Subcutaneous adipose tissue (tissue), 4 donors: ENCODE measurements around the gene RNH1. TPM values are rescaled to one million over a fixed set of nuclear protein-coding genes. Genes with fewer than 3 reads are reported as not detected.

Experiments
- CTCF ChIP-seq: fragments of 450-650 bp; IDR thresholded peaks from one replicate; pipeline ENCODE4 v1.5.1; 2016; ENCODE audit warnings: low read depth, mild to moderate bottlenecking, control low read depth, antibody characterized with exemption, moderate library complexity
- total RNA-seq, 4 donors: library from RNA; depleted of rRNA; stranded (reverse); fragments of >200 nt; gene quantifications; one replicate each; pipeline ENCODE4 v1.1.0, GENCODE V29; 2016

RNH1 gene
- total RNA-seq, 4 donors from 2014 or later, result 108 to 290 (median 245) TPM

DNA sequence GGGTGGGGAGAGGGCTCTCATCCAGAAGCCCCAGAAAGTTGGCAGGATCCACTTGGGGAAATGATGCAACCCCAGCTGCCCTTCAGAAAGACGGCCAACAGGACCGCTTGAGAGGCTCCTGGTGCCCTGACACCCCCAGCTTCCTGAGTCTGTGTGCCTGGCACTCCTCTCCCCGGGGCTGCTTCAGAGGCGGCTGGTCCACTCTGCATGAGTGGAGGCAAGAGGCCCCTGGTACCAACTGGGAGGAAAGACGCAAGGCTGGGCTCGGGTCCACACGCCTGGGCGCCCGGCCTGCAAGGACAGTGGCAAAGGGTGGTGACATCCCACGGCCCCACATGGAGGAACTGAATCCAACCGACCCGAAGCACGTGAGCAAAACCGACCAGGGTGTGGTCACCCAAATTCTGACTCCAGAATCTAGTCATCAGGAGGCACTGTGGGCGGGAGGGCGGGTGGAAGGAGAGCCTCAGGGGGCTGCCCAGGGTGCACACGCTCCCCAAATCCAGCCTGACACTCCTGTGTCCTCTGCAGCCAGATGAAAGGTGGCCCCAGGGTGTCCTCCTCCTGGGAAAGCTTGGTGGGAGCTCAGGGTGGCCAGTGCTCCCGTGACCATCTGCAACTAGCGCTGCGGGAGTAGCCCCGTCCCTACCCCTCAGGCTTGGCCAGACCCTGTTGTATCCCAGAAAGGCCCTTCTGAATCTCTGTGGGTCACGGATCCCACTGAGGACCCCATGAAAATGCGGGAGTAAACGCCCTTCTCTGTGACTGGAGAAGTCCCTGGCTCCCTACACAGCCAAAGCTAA, 3.7 kb downstream of the RNH1 start:
- TF ChIP-seq CTCF, result no peak

- no peak for TF ChIP-seq CTCF
Observed at GRCh38 chr11:502288-503178, 4.5 kb downstream of the RNH1 start.

- TF ChIP-seq CTCF, result no peak
Observed at GRCh38 chr11:501683-502287, 5.3 kb downstream of the RNH1 start.

- no peak for TF ChIP-seq CTCF
Observed at GRCh38 chr11:501001-501682, 5.9 kb downstream of the RNH1 start.

DNA sequence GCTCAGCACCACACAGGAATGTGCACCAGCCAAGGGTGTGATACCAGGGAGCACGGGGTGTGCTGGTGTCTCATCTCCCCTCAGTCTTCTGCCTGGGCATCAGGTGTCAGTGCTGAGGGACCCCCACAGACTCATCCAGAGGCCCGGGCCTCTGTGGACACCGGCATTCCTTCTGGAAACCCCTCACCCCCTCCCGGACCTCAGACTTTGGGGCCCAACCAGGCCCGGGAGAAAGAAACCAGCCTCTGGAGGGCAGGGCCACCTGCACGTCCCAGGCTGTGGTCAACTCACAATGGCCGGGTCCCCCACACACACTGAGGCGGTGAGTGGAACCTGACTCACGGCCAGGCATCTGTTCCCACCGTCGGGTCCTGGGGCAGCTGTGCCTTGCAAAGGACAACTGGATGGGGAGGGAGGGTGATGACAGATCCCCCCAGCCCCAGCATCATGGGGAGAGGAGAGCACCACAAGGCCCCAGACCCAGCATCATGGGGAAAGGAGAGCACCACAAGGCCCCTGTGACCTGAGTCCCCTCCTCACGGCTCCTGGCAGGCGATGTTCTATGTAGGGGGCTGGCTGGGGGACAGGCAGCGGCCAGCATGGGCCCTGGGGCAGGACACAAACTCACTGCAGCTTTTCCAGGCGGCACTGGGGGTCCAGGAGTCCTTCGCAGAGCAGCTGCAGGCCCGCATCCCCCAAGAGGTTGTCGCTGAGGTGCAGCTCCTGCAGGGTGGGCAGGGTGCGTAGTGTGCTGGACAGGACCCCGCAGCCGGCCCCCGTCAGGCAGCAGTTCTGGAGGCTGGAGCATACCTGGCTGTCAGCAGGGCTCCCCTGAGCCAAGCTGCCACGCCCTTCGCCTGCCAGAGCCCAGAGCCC, 7.6 kb downstream of the RNH1 start:
- no peak for TF ChIP-seq CTCF

DNA sequence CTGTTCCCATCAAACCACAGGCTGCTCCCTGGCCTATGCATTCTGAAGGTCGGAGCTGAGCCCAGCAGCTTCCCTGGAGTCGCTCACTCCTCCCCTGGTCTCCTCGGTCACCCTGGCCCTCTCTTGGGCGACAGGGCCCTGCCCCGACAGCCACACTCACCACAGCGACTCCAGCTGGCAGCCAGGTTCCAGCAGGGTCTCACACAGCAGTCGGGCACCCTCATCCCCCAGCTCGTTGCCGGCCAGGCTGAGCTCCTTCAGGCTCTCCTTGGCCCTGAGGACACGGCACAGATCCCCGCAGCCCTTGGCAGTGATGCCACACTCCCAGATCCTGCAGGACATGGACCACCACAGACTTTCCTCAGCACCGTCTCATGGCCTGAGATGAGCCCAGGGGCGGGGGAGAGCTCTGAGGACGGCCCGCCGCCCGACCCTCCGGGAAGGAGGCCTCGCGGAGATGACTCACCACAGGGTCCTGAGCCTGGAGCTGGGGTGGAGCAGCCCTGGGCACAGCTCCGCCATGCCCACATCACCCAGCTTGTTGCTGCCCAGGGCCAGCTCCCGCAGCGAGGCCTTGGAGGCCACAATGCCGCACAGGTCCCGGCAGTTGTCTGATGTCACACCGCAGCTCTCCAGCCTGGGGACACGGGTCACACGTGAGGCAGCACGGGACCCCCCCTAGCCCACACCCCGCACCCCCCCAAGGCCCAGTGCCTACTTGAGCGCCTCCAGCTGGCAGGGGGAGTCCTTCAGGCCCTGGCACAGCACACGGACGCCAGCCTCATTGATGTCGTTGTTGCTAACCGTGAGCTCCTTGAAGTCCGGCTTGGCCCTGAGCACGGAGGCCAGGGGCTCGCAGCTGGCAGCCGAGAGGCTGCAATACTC, 8.5 kb downstream of the RNH1 start:
- TF ChIP-seq CTCF, result no peak
